ENCODE measurements around the gene THAP10.

Gene THAP10

DNA sequence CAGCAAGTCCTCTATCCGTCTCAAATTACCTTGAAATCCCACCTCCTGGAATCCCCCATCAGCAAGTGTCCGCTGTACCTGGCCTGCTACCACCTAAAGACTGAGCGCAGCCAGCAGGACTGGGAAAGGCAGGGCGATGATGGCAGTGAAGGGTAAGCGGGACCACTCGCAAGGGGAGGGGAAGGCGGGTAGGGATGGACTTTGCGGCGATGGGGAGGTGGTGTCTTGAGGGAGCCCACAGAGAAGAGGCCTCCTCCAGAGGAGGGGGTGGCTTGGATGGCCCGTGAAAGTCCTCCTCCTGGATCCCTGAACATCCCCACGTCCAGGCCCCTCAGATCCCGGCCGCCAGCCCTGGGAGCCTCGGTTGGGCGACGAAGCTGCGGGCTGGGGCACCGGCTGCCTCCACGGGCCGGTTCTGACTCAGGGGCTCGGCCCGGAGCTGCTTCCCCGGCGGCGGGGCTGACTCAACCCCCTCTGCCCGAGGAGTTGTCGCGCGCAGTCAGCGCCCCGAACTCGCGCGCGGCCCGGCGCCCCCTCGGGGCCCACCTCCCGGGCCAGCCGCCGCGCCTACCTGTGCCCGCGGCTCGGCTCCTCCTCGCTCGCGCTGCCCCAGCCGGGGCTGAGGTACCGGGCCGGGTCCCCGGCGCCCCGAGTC is 38.8 kb downstream of the THAP10 start:
- DNase-seq, result peak; percentile 7

DNA sequence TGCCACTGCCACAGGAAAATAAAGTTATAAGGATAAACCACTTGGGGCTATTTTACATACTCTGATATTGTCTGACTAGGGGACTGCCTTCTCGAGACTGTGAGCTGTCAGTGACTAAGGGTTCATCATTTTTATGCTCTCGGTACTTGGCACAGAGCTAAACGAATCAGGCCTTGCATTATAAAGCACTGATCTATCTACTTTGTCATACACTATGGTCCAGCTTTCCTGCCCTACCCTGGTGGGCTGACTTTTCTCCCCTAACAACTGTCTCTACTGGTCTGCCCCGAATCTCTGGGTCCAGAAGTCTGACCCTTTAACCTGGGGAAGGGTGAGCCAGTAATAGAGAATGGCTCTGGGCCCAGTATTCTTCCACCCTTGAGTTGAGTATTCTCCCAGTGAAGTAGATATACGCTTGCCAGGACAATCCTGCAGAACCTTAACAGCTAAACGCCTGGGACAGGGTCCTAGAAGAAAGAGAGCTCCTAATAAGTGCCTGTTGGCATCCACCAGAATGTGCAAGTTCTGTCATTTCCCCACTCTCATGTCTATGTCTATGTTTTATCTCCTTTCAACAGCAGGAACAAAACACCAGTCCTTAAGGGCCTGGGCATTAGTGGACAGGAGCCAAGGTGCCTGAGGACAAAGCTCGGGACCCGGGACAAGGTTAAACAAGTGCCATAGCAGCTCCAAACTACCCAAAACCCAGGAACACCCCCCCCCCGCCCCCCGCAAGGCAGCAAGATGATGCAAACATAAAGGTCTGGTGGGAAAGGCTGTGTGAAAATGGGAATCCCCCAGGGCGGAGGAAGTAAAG is 39.5 kb downstream of the THAP10 start:
- DNase-seq, result no peak

DNA sequence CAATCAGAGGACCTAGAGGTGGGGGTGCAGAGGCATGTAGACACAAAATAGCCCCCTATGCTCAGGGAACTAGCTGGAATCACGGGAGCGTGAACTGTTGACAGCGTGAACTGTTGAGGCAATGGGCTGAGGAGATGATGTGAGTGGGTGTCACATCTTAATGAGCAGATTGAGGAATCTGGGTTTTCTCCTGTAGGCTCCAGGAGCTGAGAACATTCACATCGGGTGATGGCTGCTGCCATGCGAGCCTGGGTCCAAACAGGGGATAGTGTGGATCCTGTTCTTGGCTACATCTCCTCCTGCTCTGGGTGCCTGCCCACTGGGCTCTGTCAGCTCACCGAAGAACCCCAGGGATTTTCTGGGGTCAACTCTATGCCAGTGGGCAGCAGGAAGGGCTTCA is 40.3 kb downstream of the THAP10 start:
- DNase-seq, result no peak

DNA sequence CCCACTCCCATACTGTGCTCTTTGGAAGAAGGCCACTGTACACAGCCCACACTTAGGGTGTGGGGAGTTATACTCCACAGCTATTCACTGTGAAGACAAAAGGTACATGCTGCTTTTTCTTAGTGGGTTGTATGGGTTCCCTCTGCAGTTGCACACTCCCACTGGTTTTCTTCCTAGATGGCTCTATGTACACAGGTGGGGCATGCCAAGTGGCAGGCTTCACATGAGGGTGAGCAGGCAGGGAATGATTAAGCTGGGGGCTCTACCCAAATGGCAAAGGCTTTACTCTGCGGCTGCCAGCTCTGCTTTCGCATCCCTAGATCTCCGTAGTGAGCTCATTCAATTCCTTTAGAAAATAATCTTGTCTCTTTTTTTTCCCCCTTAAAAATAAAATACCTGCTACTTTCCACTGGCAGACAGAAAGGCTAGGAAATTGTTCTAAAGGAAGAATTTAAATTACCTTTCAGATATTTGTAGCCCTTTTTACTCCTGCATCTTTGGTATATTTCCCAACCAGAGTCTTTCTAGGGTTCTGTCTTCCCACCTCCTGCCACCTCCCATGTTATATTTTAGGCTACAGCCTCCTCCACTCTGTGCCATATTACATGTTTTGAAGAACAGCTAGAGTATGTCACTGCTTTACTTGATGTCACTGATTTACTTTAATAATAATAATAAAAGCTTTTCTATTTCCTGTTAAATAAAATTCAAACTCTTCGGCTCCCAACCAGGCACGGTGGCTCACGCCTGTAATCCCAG is 46.5 kb downstream of the THAP10 start:
- peak; percentile 5 for DNase-seq

- no peak for DNase-seq
Measured at GRCh38 chr15:70837476-70837875, 54.8 kb downstream of the THAP10 start.

DNA sequence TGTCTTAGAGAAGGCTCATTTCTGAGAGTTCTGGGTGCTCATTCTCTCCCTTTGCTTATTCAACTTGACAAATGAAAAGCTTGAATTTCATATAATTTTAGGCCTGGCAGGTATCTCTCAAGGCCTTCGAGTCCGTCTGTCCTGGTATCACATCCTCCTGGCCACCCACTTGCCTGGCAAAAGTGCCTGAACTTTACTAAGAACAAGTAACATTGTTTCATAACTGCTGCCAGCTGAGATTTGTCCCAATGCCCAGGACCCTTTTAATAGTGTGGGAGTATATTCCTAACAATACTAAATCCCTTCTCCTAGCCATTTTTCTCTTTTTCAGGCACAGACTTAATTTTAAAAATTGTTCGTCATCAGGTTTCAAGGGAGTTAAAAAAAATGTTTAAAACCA is 56.4 kb downstream of the THAP10 start:
- DNase-seq, result no peak

DNA sequence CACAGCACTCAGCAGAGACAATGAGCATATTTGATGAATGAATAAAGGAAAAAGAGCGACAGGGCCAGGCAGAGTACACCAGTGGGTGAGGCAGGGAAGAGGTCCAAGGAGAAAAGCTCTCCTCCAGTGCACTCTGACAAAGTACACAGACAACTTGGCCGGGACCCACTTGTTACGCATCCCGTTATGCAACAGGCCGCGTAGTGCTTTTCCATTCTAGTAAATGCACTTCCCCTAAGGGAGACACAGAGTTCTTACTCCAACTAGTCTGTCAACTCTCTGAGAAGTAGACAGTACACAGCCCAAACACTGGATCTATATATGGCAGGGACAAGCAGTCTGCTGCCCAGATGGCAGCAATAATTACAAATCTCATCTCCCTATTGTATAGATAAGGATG is 56.8 kb downstream of the THAP10 start:
- DNase-seq, result no peak

DNA sequence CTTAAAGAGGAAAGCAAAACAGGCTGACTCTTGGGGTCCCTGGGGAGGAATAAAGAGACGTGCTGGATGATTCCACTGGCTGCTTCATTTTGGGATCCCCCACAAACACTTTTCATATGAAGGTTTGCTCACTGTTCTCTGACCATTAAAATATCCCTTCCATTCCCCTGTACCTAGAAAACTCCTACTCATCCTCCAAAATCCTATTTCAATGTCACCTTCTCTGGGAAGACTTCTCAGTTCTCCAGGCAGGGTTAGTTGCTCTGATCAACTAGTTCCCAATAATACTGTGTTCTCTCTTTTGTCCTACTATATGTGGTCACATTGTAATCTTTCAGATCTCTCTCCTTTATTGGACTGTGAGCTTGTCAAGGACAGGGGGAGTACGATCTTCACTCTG is 57.2 kb downstream of the THAP10 start:
- no peak for DNase-seq

GRCh38 chr15:70833861-70834765 is 58.1 kb downstream of the THAP10 start:
- peak; percentile 75 for DNase-seq

GRCh38 chr15:70833422-70833821 is 58.8 kb downstream of the THAP10 start:
- no peak for DNase-seq

DNA sequence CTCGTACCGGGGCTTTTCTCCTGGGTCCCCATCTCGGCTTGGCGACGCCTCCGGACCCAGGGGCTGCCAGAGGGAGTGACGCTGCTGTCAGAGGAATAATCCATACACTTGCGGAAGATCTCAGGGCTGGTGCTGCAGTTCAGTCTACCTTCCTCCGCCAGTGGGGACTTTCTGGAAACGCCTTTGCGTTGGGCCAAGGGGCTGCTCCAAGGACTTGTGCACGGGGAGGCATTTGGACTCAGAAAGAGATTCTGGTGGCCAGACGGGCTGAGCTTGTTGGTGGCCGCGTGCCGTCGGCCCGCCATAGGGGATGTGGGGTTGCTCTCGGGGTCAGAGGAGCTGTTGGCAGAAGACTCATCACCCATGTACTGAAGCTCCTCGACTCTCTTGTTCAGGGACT is 60.1 kb downstream of the THAP10 start:
- DNase-seq, result no peak

Data from NCI-H69 (cell line).